ENCODE results near the gene ERGIC3.
"Not testable (repeated sequence)": the region's sequence is repeated elsewhere in the genome, so short reads cannot be mapped to it uniquely, and the experiment has no call there.

ERGIC3 gene

GRCh38 chr20:35518955-35519354, 22.9 kb upstream of the ERGIC3 start:
- DNase-seq, result no peak

- DNase-seq, result no peak
Measured at GRCh38 chr20:35523298-35523888, 18.5 kb upstream of the ERGIC3 start.

DNA sequence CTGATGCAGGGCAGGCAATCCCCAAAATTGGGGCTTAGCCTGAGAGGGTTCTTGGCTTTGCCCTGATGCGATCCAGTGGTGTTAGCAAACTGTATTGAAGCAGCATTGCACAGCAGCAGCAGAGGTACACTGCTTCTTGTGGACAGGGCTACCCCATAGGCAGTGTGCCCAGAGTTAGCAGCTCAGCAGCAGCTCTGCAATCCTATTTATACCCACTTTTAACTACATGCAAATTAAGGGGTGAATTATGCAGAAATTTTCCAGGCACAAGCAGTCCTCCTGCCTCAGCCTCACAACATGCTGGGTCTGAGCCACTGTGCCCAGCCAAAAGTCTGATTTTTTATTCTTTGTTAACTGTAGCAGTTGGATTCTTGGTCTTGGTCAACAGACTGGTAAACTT, 16.2 kb upstream of the ERGIC3 start:
- no peak for DNase-seq

DNA sequence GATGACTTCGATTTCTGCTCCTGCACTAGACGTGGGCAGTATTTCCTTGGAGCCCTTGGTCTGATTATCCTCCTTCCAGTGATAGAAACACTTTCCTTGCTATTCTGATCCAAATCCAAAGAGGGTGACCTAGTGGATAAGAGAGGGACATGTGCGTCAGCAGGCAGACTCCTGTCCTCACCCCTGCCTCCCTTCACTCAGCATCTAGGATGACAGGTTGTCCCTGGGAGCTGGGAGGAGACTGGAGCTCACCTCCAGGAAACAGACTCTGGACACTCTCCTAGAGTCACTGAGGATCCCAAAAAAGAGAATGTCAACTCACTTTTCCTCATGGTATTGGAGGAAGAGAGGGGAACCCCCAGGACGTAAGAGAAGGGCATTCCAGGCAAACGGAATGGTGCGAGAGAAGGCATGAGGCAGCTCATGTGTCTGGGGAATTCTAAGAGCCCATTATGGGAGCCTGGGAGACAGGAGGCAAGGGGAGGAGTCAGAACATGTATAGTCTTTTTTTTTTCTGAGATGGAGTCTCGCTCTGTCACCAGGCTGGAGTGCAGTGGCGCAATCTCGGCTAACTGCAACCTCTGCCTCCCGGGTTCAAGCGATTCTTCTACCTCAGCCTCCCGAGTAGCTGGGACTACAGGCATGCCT, 14.6 kb upstream of the ERGIC3 start:
- no peak for DNase-seq

- DNase-seq, result no peak
Measured at GRCh38 chr20:35529552-35529951, 12.3 kb upstream of the ERGIC3 start, which contains the start of gene C20orf173. TSS of gene C20orf173 (minus strand) at chr20:35529652. CDS start at chr20:35529373, 279 bp downstream.

GRCh38 chr20:35539756-35540212, 2.1 kb upstream of the ERGIC3 start:
- DNase-seq, result no peak

- no peak for DNase-seq
Measured at GRCh38 chr20:35541118-35541782, 628 bp upstream of the ERGIC3 start.

DNA sequence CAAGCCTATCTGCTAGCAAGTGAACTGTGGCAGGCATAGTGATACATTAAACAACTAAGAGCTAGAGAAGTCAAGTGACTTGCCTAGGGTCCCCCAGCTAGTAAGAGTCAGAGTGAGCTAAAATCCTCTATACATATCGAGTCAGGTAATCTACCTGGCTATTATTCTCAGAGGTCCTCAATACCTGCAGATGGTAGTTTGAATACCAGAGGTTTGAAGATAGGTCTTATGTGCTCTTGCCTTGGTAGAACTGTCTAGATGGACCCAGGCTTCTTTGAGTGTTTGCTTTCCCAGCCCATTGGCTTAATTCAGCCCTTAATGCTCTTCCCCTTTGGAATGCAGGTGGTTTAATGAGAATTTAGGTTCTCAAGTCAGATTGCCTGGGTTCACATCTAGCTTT, 1.1 kb downstream of the ERGIC3 start:
- no peak for DNase-seq

DNA sequence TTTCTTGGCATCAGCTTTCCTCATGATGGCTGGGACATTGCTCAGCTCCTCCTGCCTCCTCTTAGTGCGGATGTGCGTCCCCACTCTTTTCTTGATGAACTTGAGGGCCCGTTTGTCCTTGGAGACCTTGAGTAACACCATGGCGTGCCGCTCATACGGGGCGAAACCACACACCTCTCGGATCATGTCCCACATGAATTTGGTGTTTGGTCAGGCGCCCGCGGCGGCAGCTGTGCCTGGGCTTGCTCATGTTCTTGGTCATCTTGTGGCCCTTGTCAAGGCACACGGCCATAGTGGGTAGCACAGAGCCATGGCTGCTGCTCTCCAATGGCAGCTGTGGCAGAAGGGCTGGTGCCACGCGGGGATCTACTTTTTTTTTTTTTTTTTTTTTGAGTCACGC, 2.6 kb downstream of the ERGIC3 start:
- no peak for DNase-seq

GRCh38 chr20:35544941-35545340, 3.1 kb downstream of the ERGIC3 start:
- not testable (repeated sequence) for DNase-seq

DNA sequence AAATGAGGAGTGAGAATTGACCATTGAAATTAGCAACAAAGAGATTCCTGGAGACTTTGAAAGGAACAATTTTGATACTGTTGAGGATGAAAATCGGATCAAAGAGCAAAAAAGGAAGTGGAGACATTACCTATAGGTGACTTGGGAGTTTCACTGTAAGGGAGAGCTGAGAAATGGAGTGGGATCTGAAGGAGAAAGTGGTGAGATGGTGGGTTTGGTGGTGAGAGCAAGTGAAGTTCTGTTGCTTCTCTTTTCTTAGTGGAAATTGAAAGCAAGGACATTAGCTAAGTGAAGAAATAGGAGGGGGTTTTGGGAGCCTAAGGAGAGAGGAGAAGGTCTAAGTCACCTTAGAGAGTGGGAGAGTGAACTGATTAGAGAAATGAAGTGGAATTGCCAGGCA, 4.2 kb downstream of the ERGIC3 start:
- no peak for DNase-seq

GRCh38 chr20:35547329-35547728, 5.5 kb downstream of the ERGIC3 start:
- DNase-seq, result no peak

DNA sequence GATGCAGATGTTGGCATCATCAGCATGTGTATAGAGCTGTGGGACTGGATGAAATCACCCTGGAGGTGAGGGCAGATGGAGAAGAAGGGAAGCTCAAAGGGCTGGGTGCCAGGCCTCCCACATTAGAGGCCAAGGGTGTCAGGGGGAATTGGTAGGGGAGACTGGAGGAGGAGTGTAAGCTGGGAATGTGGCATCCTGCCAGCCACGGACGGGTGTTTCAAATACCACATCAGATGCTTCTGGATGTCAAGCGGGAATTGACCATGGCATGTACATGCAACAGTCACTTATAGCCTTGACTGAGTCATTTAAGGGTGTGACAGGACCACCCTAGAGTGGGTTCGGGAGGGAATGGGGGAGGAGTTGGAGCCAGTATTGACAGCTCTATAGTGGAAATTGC, 9.6 kb downstream of the ERGIC3 start:
- DNase-seq, result no peak

DNA sequence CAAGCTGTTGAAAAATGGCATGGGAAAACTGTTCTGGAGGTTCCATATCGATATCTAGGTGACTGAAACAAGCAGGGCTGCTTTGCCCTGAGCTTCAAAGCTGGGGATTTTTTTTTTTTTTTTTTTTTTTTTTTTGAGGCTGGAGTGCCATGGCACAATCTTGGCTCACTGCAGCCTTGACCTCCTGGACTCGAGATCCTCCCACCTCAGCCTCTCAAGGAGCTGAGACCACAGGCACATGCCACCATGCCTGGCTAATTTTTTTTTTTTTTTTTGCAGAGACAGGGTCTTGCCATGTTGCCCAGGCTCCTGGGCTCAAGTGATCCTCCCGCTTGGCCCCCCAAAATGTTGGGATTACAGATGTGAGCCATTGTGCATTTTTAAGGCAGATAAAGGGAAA, 11.0 kb downstream of the ERGIC3 start:
- no peak for DNase-seq

GRCh38 chr20:35555461-35555860, 13.6 kb downstream of the ERGIC3 start:
- not testable (repeated sequence) for DNase-seq

DNA sequence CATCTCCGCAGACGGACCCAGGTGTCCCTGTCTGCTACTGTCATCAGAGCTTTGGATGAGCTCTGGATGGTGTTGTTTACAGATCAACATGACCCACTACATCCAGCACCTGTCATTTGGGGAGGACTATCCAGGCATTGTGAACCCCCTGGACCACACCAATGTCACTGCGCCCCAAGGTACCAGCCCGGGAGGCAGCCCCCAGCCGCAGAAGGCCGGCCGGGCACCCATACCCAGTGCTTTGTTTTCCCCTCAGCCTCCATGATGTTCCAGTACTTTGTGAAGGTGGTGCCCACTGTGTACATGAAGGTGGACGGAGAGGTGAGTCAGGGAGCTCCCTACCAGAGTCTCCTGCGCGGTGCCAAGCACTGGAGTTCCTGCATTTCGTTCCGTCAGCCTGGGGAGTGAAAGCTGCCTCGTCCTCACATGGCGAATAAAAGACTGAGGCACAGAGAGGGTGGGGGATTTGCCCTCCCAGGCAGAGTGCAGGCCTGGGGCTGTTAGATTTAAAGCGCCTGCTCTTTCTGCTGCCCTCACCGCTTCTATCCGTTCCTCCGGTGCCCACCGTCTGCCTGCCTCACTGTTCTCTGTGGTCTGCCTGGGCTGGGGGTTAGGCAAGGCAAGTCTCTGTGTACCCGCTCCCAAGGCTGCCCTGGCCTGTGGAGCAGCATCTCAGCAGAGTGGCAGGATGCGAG, 14.2 kb downstream of the ERGIC3 start:
- no peak for DNase-seq

DNA sequence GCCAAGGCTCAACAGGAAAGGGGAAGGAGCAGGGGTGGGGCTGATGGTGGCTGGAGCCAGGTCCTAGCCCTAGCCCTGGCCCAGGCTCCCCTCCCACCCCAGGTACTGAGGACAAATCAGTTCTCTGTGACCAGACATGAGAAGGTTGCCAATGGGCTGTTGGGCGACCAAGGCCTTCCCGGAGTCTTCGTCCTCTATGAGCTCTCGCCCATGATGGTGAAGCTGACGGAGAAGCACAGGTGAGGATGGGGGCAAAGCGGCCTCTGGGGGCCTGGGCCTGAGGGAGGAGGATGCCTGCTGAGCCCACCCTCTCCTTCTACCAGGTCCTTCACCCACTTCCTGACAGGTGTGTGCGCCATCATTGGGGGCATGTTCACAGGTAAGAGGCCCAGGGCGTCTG, 15.0 kb downstream of the ERGIC3 start:
- DNase-seq, result no peak

- DNase-seq, result no peak
Measured at GRCh38 chr20:35558451-35558850, 16.6 kb downstream of the ERGIC3 start.

DNA sequence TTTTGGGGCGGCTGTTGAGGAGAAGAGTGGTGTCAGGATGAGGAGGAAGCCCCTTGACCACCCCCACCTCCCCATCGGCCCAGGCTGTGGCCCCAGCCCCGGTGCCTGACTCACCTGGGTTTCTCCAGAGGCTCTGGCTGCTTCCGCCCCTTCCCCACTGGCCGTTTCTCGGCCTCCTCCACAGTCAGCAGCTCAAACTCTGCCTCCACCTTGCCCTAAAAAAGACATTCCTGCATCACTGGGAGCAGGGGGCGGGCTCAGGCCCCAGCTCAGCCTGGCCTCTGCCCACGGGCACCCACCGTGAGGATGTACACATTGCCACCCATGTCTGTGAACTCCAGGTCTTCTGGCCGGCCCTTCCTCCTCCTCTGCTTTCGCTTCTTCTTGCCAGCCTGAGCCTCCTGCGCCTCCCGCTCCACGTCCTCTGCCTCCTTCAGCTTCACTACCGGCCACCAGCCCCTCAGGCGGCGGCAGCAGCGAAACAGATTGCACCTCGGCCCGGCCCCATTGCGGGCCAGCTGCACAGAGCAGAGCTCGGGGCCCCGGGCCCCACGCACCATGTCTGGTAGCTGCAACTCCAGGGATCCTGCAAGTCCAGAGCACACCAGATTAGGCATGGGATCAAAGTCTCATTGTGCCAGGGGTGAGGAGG, 17.3 kb downstream of the ERGIC3 start:
- DNase-seq, result no peak

GRCh38 chr20:35560105-35560511, 18.2 kb downstream of the ERGIC3 start:
- no peak for DNase-seq

DNA sequence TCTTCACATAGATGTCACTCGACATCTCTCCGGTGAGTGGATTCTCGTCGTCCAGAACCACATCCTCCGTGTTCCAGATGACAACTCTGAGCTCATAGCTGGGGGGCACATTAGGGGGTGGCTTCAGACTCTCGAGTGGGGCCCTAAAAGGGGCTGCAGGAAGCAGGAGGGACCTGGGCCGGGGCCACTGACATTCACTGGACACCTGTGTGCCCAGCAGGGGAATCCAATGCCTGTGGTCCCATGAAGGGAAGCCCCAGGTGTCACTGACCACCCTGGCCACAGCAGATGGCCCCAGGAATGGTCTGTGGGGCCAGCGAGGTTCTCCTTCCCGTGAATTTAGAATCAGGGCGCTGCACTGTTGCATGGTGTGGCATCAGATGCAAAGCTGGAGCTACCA, 18.7 kb downstream of the ERGIC3 start:
- no peak for DNase-seq

DNA sequence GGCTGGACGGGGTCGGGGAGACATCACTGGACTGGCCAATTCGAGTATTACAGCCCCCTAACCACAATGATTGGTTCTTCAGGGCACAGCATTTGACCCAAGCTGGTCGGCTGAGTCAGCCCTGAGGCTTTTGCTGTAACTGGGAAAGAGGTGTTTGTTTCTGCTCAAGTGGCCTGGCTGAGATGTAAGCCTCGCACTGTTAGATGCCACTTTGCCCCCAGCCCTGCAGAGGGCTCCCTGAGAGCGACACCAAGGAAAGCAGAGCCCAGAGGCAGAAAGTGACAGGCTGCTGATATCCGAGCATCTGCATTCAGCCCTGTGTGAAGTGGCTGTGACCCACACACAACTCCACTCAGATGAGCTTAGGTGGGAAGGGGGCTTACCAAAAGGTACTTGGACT, 19.4 kb downstream of the ERGIC3 start:
- DNase-seq, result peak; percentile 38

DNA sequence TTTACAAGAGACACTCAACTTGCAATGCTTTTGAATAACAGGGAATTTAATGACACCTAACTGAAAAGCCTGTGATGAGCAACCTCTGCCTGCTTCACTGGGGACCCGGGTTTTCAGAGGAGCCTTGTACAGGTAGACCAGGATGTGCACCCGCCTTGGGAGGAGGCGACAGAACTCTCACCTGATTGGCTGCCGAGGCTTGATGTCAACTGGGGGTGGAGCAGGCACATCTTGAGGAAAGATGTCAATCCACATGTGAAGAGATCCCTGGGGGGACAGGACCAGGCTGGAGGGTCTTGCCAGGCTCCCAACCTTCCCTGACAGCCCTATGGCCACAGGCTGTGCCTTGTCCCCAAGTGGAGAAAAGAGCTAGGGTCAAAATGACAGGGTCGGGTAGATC, 19.8 kb downstream of the ERGIC3 start:
- DNase-seq, result no peak
